WI38 (cell line): ENCODE measurements around the gene TEX12.
"Not testable (repeated sequence)": the region's sequence is repeated elsewhere in the genome, so short reads cannot be mapped to it uniquely, and the experiment has no call there.

Experiments used
- H3K4me3 ChIP-seq: 2 replicates; pipeline ENCODE4 v1.5.1; 2011; ENCODE audit warnings: low read depth, mild to moderate bottlenecking, control low read depth, low read length
- TF ChIP-seq, protein P1 (sequence below): IDR thresholded peaks from 2 replicates; pipeline ENCODE4 v1.5.1; 2012; ENCODE audit warnings: low read depth, mild to moderate bottlenecking, control low read depth, low read length

The TEX12 gene

DNA sequence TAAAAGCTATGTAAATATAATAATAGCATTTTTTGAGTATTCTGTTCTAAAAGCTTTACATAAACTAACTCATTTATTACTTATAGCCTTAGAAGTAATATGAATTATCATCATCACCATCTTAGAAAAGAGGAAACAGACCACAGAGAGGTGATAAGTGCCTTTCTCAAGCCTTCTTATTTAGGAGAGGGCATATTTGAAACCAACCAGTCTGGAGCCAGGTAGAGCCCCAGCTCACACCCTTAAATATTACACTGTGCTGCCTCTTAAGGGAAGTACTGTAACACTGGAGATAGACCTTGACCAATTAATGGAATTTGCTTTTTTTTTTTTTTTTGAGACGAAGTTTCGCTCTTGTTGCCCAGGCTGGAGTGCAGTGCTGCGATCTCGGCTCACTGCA lies 10.4 kb downstream of the TEX12 start:
- no peak overlapping the region for H3K4me3 ChIP-seq
- TF ChIP-seq, protein P1, sequence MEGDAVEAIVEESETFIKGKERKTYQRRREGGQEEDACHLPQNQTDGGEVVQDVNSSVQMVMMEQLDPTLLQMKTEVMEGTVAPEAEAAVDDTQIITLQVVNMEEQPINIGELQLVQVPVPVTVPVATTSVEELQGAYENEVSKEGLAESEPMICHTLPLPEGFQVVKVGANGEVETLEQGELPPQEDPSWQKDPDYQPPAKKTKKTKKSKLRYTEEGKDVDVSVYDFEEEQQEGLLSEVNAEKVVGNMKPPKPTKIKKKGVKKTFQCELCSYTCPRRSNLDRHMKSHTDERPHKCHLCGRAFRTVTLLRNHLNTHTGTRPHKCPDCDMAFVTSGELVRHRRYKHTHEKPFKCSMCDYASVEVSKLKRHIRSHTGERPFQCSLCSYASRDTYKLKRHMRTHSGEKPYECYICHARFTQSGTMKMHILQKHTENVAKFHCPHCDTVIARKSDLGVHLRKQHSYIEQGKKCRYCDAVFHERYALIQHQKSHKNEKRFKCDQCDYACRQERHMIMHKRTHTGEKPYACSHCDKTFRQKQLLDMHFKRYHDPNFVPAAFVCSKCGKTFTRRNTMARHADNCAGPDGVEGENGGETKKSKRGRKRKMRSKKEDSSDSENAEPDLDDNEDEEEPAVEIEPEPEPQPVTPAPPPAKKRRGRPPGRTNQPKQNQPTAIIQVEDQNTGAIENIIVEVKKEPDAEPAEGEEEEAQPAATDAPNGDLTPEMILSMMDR: no peak

DNA sequence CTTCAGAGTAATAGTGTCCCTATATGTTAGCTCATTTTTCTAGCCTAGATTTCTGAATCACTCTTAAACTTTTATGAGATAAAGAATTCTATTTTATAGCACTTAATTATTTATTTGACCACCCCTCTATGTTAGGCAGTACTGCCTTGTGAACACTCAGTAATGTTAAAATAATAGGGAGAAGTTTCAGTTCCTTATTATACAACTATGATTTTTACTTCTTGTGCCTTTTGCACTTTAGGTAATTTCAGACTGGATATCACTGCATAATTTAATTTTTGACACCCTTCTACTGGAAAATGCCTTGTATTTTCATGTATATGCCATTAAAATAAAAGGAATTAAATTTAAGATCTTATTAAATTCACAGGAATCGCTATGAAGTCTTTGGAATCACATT lies 11.3 kb downstream of the TEX12 start:
- TF ChIP-seq, protein P1: no peak

DNA sequence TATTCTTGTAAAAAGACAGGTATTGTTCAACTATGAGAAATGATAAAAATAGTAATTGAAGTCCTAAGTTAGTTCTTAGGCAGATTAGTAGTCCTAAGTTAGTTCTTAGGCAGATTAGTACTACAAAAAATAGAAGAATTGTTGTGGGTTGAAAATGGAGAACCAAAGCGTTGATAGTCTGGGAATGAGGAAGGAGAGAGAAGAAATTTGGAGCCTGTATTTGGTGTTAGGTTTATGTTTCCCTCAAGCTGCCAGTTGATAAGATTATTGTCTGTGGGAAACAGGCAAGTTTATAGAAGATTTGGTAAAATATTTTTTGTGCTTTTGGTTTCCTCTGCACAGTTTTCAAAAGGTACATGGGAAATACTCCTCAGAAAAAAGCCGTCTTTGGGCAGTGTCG lies 11.8 kb downstream of the TEX12 start:
- TF ChIP-seq, protein P1: no peak
- H3K4me3 ChIP-seq: no peak overlapping the region

More for the DNA sequence above, 11.3 kb downstream of the TEX12 start:
- no peak overlapping the region for H3K4me3 ChIP-seq

DNA sequence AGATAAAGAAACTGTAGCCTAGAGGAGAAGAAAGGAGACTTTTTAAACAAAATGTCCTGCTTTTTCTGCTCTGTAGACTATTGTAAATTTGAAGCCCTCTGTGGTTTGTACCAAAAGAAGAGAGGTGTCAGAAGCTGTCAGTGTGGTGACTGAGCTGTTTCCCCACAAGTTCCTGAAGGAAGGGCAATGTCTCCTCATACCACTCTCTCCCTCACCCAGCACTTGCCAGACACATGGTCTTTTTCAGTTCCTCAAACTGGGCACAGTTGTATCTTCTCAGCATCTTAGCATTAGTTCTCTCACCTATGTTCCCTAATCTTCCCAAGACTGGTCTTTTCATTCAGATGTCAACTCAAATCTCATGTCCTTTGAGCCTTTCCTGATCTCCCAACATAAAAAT lies 12.4 kb downstream of the TEX12 start:
- TF ChIP-seq, protein P1: no peak
- no peak overlapping the region for H3K4me3 ChIP-seq

DNA sequence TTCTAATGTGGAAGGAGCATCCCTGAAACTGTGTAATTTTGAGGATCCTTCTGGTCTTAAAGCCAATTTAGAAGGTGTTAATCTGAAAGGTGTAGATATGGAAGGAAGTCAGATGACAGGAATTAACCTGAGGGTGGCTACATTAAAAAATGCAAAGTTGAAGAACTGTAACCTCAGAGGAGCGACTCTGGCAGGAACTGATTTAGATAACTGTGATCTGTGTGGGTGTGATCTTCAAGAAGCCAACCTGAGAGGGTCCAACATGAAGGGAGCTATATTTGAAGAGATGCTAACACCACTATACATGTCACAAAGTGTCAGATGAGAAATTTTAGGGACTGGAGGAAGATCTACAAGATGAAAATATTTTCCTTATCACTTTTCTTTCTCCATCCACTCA lies 15.7 kb downstream of the TEX12 start:
- TF ChIP-seq, protein P1: no peak
- no peak overlapping the region for H3K4me3 ChIP-seq

DNA sequence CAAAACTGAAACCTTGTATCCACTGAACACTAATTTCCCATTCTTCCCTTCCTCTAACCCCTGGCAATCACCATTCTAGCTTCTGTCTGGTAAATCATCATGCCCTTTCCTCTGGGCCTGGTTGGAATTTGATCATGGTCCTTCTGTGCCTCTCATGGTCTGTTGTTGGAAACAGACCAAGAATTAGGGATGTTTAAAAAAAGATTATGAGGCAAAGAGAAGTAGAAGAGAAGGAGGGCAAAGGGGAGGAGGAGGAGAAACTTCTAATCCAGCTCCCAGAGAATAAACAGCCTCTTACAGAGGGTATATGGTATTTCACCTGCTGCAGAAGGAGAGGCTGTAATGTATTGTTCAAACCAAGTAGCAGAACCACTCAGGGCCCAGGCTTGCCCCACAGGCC lies 18.7 kb downstream of the TEX12 start:
- no peak overlapping the region for H3K4me3 ChIP-seq
- TF ChIP-seq, protein P1: no peak

DNA sequence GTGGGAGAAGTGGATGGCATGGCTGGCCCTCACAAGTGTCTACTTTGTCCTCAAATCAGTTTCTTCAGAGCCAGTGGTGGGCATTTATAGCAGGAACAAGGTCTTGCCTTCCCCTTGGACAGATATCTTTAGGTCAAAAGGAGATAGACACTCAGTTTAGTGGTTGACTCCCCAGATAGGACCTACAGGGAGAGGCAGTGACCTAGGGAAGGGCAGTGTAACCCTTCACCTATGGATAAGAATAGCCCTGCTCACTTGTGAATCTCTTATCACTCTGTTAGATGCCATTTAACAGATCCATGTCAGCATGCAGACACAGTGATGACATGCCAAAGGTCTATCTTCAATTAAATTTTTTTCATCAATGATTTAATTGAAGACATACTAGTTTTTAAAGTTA lies 19.1 kb downstream of the TEX12 start:
- no peak overlapping the region for H3K4me3 ChIP-seq

DNA sequence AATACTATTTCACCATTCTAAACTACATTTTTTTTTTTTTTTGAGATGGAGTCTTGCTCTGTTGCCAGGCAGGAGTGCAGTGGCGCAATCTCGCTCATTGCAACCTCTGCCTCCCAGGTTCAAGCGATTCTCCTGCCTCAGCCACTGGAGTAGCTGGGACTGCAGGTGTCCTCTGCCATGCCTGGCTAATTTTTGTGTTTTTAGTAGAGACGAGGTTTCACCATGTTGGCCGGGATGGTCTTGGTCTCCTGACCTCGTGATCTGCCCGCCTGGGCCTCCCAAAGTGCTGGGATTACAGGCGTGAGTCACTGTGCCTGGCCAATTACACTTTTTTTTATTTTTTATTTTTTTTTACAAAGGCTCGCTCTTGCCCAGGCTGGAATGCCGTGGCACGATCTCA lies 27.9 kb downstream of the TEX12 start:
- not testable (repeated sequence) for H3K4me3 ChIP-seq

More for the DNA sequence above, 19.1 kb downstream of the TEX12 start:
- TF ChIP-seq, protein P1: no peak
